OCI-LY1 (cell line): ENCODE results near the gene FAM117A.
A peak's percentile ranks its signal among the peaks of the same experiment; 100 is the strongest.

ENCODE experiments used
- H2AFZ ChIP-seq: fragments of 200-600 bp; sonication (generic), shearing (Covaris generic); 2 replicates; pipeline ENCODE4 v1.6.0; 2014; ENCODE audit warnings: antibody characterized with exemption, mild to moderate bottlenecking, low read length
- H3F3A ChIP-seq: fragments of 200-600 bp; sonication (generic), shearing (Covaris generic); 2 replicates; pipeline ENCODE4 v1.6.0; 2014; ENCODE audit warnings: mild to moderate bottlenecking, antibody characterized with exemption, low read length, moderate library complexity; ENCODE audit not compliant: insufficient read depth
- H3K27ac ChIP-seq: fragments of 200-600 bp; sonication (generic); 2 replicates; pipeline ENCODE4 v1.5.1; 2014; ENCODE audit warnings: low read length, mixed run types, mild to moderate bottlenecking, low read depth; ENCODE audit not compliant: poor library complexity, severe bottlenecking
- H3K27me3 ChIP-seq: fragments of 200-600 bp; sonication (generic); 2 replicates; pipeline ENCODE4 v1.6.0; 2014; ENCODE audit warnings: antibody characterized with exemption, mild to moderate bottlenecking, low read length, moderate library complexity; ENCODE audit not compliant: insufficient read depth
- H3K36me3 ChIP-seq: fragments of 200-600 bp; sonication (generic); 2 replicates; pipeline ENCODE4 v1.6.1; 2014; ENCODE audit warnings: mild to moderate bottlenecking, antibody characterized with exemption, low read length, moderate library complexity, mixed read lengths; ENCODE audit not compliant: insufficient read depth
- H3K4me1 ChIP-seq: fragments of 200-600 bp; sonication (generic); 2 replicates; pipeline ENCODE4 v1.5.1; 2014; ENCODE audit warnings: mild to moderate bottlenecking, low read length, moderate library complexity; ENCODE audit not compliant: insufficient read depth, severe bottlenecking
- H3K4me2 ChIP-seq: fragments of 200-600 bp; sonication (generic), shearing (Covaris generic); 2 replicates; pipeline ENCODE4 v1.6.1; 2014; ENCODE audit warnings: low read length
- H3K4me3 ChIP-seq: fragments of 200-600 bp; sonication (generic); 2 replicates; pipeline ENCODE4 v1.5.1; 2014; ENCODE audit warnings: low read length, low read depth, mild to moderate bottlenecking, mixed read lengths; ENCODE audit not compliant: poor library complexity, severe bottlenecking
- H3K79me2 ChIP-seq: fragments of 200-600 bp; shearing (Covaris generic); 2 replicates; pipeline ENCODE4 v1.6.1; 2016; ENCODE audit warnings: mixed run types, low read length, mixed read lengths; ENCODE audit not compliant: insufficient read depth
- H3K9ac ChIP-seq: fragments of 200-600 bp; sonication (generic), shearing (Covaris generic); 2 replicates; pipeline ENCODE4 v1.6.1; 2014; ENCODE audit warnings: mild to moderate bottlenecking, low read length, mixed read lengths
- H3K9me2 ChIP-seq: fragments of 200-600 bp; sonication (generic), shearing (Covaris generic); 2 replicates; pipeline ENCODE4 v1.6.1; 2014; ENCODE audit warnings: low read depth, mild to moderate bottlenecking, low read length, mixed read lengths
- H3K9me3 ChIP-seq: fragments of 200-600 bp; shearing (Covaris generic); 2 replicates; pipeline ENCODE4 v1.6.1; 2014; ENCODE audit warnings: low read length, mixed read lengths
- H4K20me1 ChIP-seq: fragments of 200-600 bp; sonication (generic), shearing (Covaris generic); 2 replicates; pipeline ENCODE4 v1.6.0; 2016; ENCODE audit warnings: mild to moderate bottlenecking, low read length; ENCODE audit not compliant: insufficient read depth
- CTCF ChIP-seq: fragments of 200-600 bp; sonication (generic), shearing (Covaris generic); IDR thresholded peaks from 2 replicates; pipeline ENCODE4 v1.5.1; 2017; ENCODE audit warnings: mild to moderate bottlenecking, antibody characterized with exemption, low read length, moderate library complexity, mixed read lengths
- EZH2 ChIP-seq: fragments of 200-600 bp; sonication (generic), shearing (Covaris generic); IDR thresholded peaks from 2 replicates; pipeline ENCODE4 v1.8.0; 2017; ENCODE audit warnings: borderline replicate concordance, mixed run types, mild to moderate bottlenecking, antibody characterized with exemption, low read length, moderate library complexity, mixed read lengths

FAM117A gene

GRCh38 chr17:49752508-49752907, 11.4 kb downstream of the FAM117A start:
- Histone ChIP-seq H4K20me1 (no peaks in the 10 kb centered on the region), H3K9me3 (no peaks in the 10 kb centered on the region), H2AFZ (no peak overlapping the region), H3K4me3 (no peak overlapping the region), H3K27me3 (no peaks in the 10 kb centered on the region), H3K9me2 (no peaks in the 10 kb centered on the region), H3K4me2 (no peak overlapping the region), H3K79me2 (peaks cover 61% of the 10 kb centered on the region), H3K4me1 (peaks cover 87% of the 10 kb centered on the region), H3F3A (peaks cover 10% of the 10 kb centered on the region), H3K36me3 (peaks cover 20% of the 10 kb centered on the region; the same call in 1 of the 2 replicates), H3K9ac (no peak overlapping the region), H3K27ac (peak overlapping the region; percentile 65)
- no peak for TF ChIP-seq EZH2
- no peak for TF ChIP-seq CTCF

GRCh38 chr17:49749730-49750129, 14.2 kb downstream of the FAM117A start:
- Histone ChIP-seq H2AFZ (no peak overlapping the region), H3K4me2 (peak overlapping the region; percentile 79; the same call in 1 of the 2 replicates), H3K79me2 (peaks cover 55% of the 10 kb centered on the region), H3F3A (peaks cover 10% of the 10 kb centered on the region), H3K36me3 (peaks cover 29% of the 10 kb centered on the region; the same call in 1 of the 2 replicates), H4K20me1 (no peaks in the 10 kb centered on the region), H3K9ac (peak overlapping the region; percentile 38; the same call in 1 of the 2 replicates), H3K9me2 (no peaks in the 10 kb centered on the region), H3K27me3 (no peaks in the 10 kb centered on the region), H3K4me3 (no peak overlapping the region), H3K9me3 (no peaks in the 10 kb centered on the region), H3K4me1 (peaks cover 87% of the 10 kb centered on the region), H3K27ac (peak overlapping the region; percentile 93)
- TF ChIP-seq EZH2 (no peak), CTCF (no peak)

- peak overlapping the region; percentile 93 for H3K27ac ChIP-seq
- no peaks in the 10 kb centered on the region for H3K9me2 ChIP-seq
- peaks cover 10% of the 10 kb centered on the region for H3F3A ChIP-seq
- H4K20me1 ChIP-seq: no peaks in the 10 kb centered on the region
- H3K9ac ChIP-seq: peak overlapping the region; percentile 59; the same call in 1 of the 2 replicates
- TF ChIP-seq CTCF (no peak), EZH2 (no peak)
- no peak overlapping the region for H2AFZ ChIP-seq
- peaks cover 29% of the 10 kb centered on the region; the same call in 1 of the 2 replicates for H3K36me3 ChIP-seq
- H3K79me2 ChIP-seq: peaks cover 57% of the 10 kb centered on the region
- no peaks in the 10 kb centered on the region for H3K27me3 ChIP-seq
- no peaks in the 10 kb centered on the region for H3K9me3 ChIP-seq
- H3K4me3 ChIP-seq: peak overlapping the region; percentile 59
- peak overlapping the region; percentile 79 for H3K4me2 ChIP-seq
- peaks cover 87% of the 10 kb centered on the region for H3K4me1 ChIP-seq
Observed at GRCh38 chr17:49748791-49749190, 15.1 kb downstream of the FAM117A start.
